ENCODE data around the gene RABGAP1L. TPM values are rescaled to one million over a fixed set of nuclear protein-coding genes. Genes with fewer than 3 reads are reported as not detected.

The RABGAP1L gene
- total RNA-seq, 2 experiments from 2014 or later = 98.1 to 158 TPM

GRCh38 chr1:174671826-174672225 lies 512.5 kb downstream of the RABGAP1L start:
- BruUV-seq (replicated peaks) = no TSS peak
- TF ChIP-seq EZH2phosphoT487 (IDR thresholded peaks at IDR 0.05; ENCODE audit: borderline replicate concordance, low read depth, low read length) (no peak), CTCF (conservative IDR thresholded peaks at IDR 0.05; ENCODE audit: low read length) (no peak)
- Histone ChIP-seq H3K79me2 (ENCODE audit: insufficient read depth, low read depth, low read length) (no peaks in the 10 kb centered on the region), H4K20me1 (ENCODE audit: insufficient read depth, low read length) (no peaks in the 10 kb centered on the region), H3K4me3 (ENCODE audit: low read depth, low read length, poor library complexity, severe bottlenecking) (no peak overlapping the region), H3K4me1 (ENCODE audit: insufficient read depth, low read length, poor library complexity, severe bottlenecking) (no peaks in the 10 kb centered on the region), H3K9me2 (ENCODE audit: insufficient read depth, low read length) (no peaks in the 10 kb centered on the region), H3K36me3 (ENCODE audit: insufficient read depth, low read length) (peaks cover 5% of the 10 kb centered on the region; the same call in 1 of the 2 replicates), H3K9me3 (ENCODE audit: low read length) (peaks cover 13% of the 10 kb centered on the region; the same call in 1 of the 2 replicates), H3K27ac (ENCODE audit: low read depth, low read length, poor library complexity, severe bottlenecking) (no peak overlapping the region), H3K4me2 (ENCODE audit: low read length) (no peak overlapping the region), H2AFZ (ENCODE audit: low read length) (no peak overlapping the region)
- DNase-seq (ENCODE audit: low spot score) = no peak
- POLR2A ChIA-PET = interaction anchor here (0.7 kb wide), 1 partner anchor 116 kb away, joined by 3 read pairs; no protein-coding TSS in a partner anchor
- intact Hi-C loops (cut with micrococcal nuclease; ENCODE audit: unreplicated experiment) = no loop called here
- CTCF ChIA-PET (ENCODE audit: unreplicated experiment) = no interaction called here

- CTCF ChIA-PET (ENCODE audit: unreplicated experiment) = no interaction called here
- POLR2A ChIA-PET = interaction anchor here (0.6 to 1.5 kb wide), 2 partner anchors 10 to 292 kb away, joined by 3 to 4 read pairs; no protein-coding TSS in a partner anchor
- Histone ChIP-seq H3K27ac (ENCODE audit: low read depth, low read length, poor library complexity, severe bottlenecking) (no peak overlapping the region), H3K4me3 (ENCODE audit: low read depth, low read length, poor library complexity, severe bottlenecking) (no peak overlapping the region), H4K20me1 (ENCODE audit: insufficient read depth, low read length) (no peaks in the 10 kb centered on the region), H3K9me3 (ENCODE audit: low read length) (0 out of 2 replicates have a peak, but pooled peaks cover 5% of the 10 kb centered on the region), H2AFZ (ENCODE audit: low read length) (no peak overlapping the region), H3K79me2 (ENCODE audit: insufficient read depth, low read depth, low read length) (no peaks in the 10 kb centered on the region), H3K9me2 (ENCODE audit: insufficient read depth, low read length) (no peaks in the 10 kb centered on the region), H3K4me1 (ENCODE audit: insufficient read depth, low read length, poor library complexity, severe bottlenecking) (no peaks in the 10 kb centered on the region), H3K36me3 (ENCODE audit: insufficient read depth, low read length) (no peaks in the 10 kb centered on the region), H3K4me2 (ENCODE audit: low read length) (no peak overlapping the region)
- no peak for TF ChIP-seq CTCF (conservative IDR thresholded peaks at IDR 0.05; ENCODE audit: low read length)
- TF ChIP-seq EZH2phosphoT487 (IDR thresholded peaks at IDR 0.05; ENCODE audit: borderline replicate concordance, low read depth, low read length) = no peak
- intact Hi-C loops (cut with micrococcal nuclease; ENCODE audit: unreplicated experiment) = no loop called here
- BruUV-seq (replicated peaks) = no TSS peak
- DNase-seq (ENCODE audit: low spot score) = no peak
These were observed 517.5 kb downstream of the RABGAP1L start for GRCh38 chr1:174676856-174677255.

GRCh38 chr1:174678657-174679056 lies 519.3 kb downstream of the RABGAP1L start:
- no TSS peak for BruUV-seq (replicated peaks)
- Histone ChIP-seq H3K79me2 (ENCODE audit: insufficient read depth, low read depth, low read length) (no peaks in the 10 kb centered on the region), H3K36me3 (ENCODE audit: insufficient read depth, low read length) (no peaks in the 10 kb centered on the region), H3K4me3 (ENCODE audit: low read depth, low read length, poor library complexity, severe bottlenecking) (no peak overlapping the region), H3K4me2 (ENCODE audit: low read length) (no peak overlapping the region), H4K20me1 (ENCODE audit: insufficient read depth, low read length) (no peaks in the 10 kb centered on the region), H3K27ac (ENCODE audit: low read depth, low read length, poor library complexity, severe bottlenecking) (no peak overlapping the region), H3K9me2 (ENCODE audit: insufficient read depth, low read length) (no peaks in the 10 kb centered on the region), H2AFZ (ENCODE audit: low read length) (no peak overlapping the region), H3K9me3 (ENCODE audit: low read length) (0 out of 2 replicates have a peak, but pooled peaks cover 5% of the 10 kb centered on the region), H3K4me1 (ENCODE audit: insufficient read depth, low read length, poor library complexity, severe bottlenecking) (peaks cover 6% of the 10 kb centered on the region)
- ChIA-PET CTCF (ENCODE audit: unreplicated experiment) (no interaction called here), POLR2A (interaction anchor here (0.7 kb wide), 1 partner anchor 12 kb away, joined by 5 read pairs; no protein-coding TSS in a partner anchor)
- TF ChIP-seq CTCF (conservative IDR thresholded peaks at IDR 0.05; ENCODE audit: low read length) = no peak
- TF ChIP-seq EZH2phosphoT487 (IDR thresholded peaks at IDR 0.05; ENCODE audit: borderline replicate concordance, low read depth, low read length) = no peak
- no peak for DNase-seq (ENCODE audit: low spot score)
- intact Hi-C loops (cut with micrococcal nuclease; ENCODE audit: unreplicated experiment) = no loop called here

Data from OCI-LY7 (cell line).